NCI-H460 (cell line): Measurements from ENCODE around the gene SMARCA2. TPM values are rescaled to one million over a fixed set of nuclear protein-coding genes. Genes with fewer than 3 reads are reported as not detected.

Experiments
- DNase-seq: peaks from one replicate; pipeline ENCODE4 v3.0.0-alpha.2; 2016; ENCODE audit warnings: low read depth; ENCODE audit errors: extremely low read depth
- total RNA-seq: library from RNA; depleted of rRNA; stranded (reverse); fragments of >200 nt; shearing (Covaris generic); gene quantifications from 2 replicates; pipeline ENCODE4 v1.2.3, GENCODE V29; 2014

The SMARCA2 gene
- total RNA-seq, 1 experiment from 2014 or later, result 28.5 TPM

- DNase-seq, result no peak
These were observed 647 bp downstream of the SMARCA2 start for GRCh38 chr9:2015581-2016407.

- peak; percentile 49 for DNase-seq
These were observed 1.5 kb downstream of the SMARCA2 start for GRCh38 chr9:2016408-2017330.

GRCh38 chr9:2017331-2018161 is 2.4 kb downstream of the SMARCA2 start:
- peak; percentile 30 for DNase-seq

- DNase-seq, result no peak
These were observed 3.1 kb downstream of the SMARCA2 start for GRCh38 chr9:2018162-2018643.

- no peak for DNase-seq
These were observed 3.8 kb downstream of the SMARCA2 start for GRCh38 chr9:2018764-2019558.

GRCh38 chr9:2019723-2020122 is 4.6 kb downstream of the SMARCA2 start:
- no peak for DNase-seq

- no peak for DNase-seq
These were observed 6.6 kb downstream of the SMARCA2 start for GRCh38 chr9:2021731-2022130.

- no peak for DNase-seq
These were observed 7.4 kb downstream of the SMARCA2 start for GRCh38 chr9:2022560-2022959.

- no peak for DNase-seq
These were observed 7.9 kb downstream of the SMARCA2 start for GRCh38 chr9:2023042-2023441.

- DNase-seq, result no peak
These were observed 8.4 kb downstream of the SMARCA2 start for GRCh38 chr9:2023532-2023931.

GRCh38 chr9:2024888-2025782 is 10.0 kb downstream of the SMARCA2 start:
- DNase-seq, result no peak

GRCh38 chr9:2026220-2026997 is 11.3 kb downstream of the SMARCA2 start:
- no peak for DNase-seq

GRCh38 chr9:2027543-2028160 is 12.5 kb downstream of the SMARCA2 start:
- no peak for DNase-seq

- DNase-seq, result no peak
These were observed 13.7 kb downstream of the SMARCA2 start for GRCh38 chr9:2028888-2029287.

- no peak for DNase-seq
These were observed 14.6 kb downstream of the SMARCA2 start for GRCh38 chr9:2029666-2030170.

GRCh38 chr9:2032234-2032633 is 17.1 kb downstream of the SMARCA2 start:
- no peak for DNase-seq

- no peak for DNase-seq
These were observed 21.7 kb downstream of the SMARCA2 start for GRCh38 chr9:2036844-2037243.
